NCI-H146 treated with DMSO at 0.1 percent for 48 hours (cell line): ENCODE results near the gene CBLIF.
"Not testable (repeated sequence)": the region's sequence is repeated elsewhere in the genome, so short reads cannot be mapped to it uniquely, and the experiment has no call there.

ENCODE experiments used
- DNase-seq: peaks from one replicate; lab custom pipeline; 2025; ENCODE audit not compliant: unreplicated experiment; lab: John Stamatoyannopoulos, UW

CBLIF gene

GRCh38 chr11:59800390-59801025, 44.8 kb downstream of the CBLIF start:
- no peak for DNase-seq

GRCh38 chr11:59794417-59794816, 50.9 kb downstream of the CBLIF start:
- no peak for DNase-seq

GRCh38 chr11:59792507-59792906, 52.8 kb downstream of the CBLIF start:
- no peak for DNase-seq

GRCh38 chr11:59791639-59792038, 53.7 kb downstream of the CBLIF start:
- no peak for DNase-seq

GRCh38 chr11:59787816-59788215, 57.5 kb downstream of the CBLIF start:
- no peak for DNase-seq

GRCh38 chr11:59787255-59787588, 58.1 kb downstream of the CBLIF start:
- DNase-seq, result no peak

- DNase-seq, result no peak
These were observed 59.5 kb downstream of the CBLIF start for GRCh38 chr11:59785818-59786217.

GRCh38 chr11:59784441-59784840, 60.9 kb downstream of the CBLIF start:
- DNase-seq, result not testable (repeated sequence)

- DNase-seq, result no peak
These were observed 61.6 kb downstream of the CBLIF start for GRCh38 chr11:59783632-59784090.

GRCh38 chr11:59782080-59782479, 63.2 kb downstream of the CBLIF start:
- no peak for DNase-seq

- no peak for DNase-seq
These were observed 65.8 kb downstream of the CBLIF start for GRCh38 chr11:59779487-59779886.
